Activated T-cell treated with anti-CD3 and anti-CD28 coated beads for 48 hours (primary cell): ENCODE measurements around the gene KLHDC2.
"Not testable (repeated sequence)": the region's sequence is repeated elsewhere in the genome, so short reads cannot be mapped to it uniquely, and the experiment has no call there.

Experiments
- DNase-seq: peaks from one replicate; pipeline ENCODE4 v3.0.0-alpha.2; 2020; ENCODE audit warnings: low read depth

KLHDC2 gene

DNA sequence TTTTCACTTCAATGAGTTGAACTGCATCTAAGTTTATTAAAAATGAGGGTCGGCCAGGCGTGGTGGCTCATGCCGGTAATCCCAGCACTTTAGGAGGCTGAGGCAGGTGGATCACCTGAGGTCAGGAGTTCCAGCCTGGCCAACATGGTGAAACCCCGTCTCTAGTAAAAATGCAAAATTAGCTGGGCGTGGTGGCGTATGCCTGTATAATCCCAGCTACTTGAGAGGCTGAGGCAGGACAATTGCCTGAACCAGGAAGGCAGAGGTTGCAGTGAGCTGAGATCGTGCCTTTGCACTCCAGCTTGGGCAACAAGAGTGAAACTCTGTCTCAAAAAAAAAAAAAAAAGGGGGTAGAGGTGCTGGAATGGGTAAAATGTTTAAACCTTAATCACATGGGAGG, 13.1 kb downstream of the KLHDC2 start:
- not testable (repeated sequence) for DNase-seq

DNA sequence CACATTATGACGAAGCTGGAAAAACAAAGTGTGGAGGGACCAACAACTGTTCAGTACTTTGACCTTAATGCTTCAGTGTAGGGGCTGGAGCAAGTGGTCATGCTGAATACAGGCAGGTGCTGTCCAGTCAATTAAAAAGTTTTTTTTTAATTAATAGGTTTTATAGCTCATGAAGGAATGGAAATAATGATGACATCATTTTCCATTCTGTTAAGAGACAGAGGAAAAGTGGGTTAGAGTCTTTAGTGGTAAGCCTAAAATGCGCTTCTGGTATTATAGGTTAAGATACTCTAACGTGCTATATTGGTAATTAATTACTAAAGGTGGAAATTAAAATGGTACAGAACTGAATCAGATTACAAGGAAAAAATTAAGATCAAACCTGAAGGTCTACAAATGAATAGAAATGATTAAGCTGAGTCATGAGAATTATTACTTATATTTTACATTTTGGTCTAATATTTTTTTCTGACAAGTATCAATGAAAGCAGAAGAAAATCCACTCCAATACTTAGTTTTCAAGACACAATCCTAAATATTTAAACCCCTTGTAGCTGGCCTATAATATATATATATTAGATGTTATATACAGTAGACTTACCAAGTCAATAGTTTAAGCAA, 15.6 kb downstream of the KLHDC2 start:
- no peak for DNase-seq

DNA sequence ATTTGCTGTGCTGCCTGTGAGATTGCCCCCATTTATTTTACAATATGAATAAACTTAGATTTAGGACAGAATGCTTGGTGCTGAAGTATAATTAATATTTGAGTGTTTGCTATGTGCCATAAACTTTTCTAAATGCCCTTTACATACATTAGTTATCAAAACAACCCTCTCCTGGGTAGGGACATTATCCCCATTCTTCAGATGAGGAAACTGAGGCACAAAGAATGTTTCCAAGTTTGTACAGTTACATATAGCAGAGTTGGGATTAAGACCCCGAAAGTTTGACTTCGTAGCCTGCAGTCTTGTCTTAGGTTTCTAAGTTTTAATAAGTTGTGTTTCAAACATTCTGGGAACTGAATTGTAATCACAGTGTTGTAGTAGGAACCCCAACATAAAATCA, 18.4 kb downstream of the KLHDC2 start:
- no peak for DNase-seq

DNA sequence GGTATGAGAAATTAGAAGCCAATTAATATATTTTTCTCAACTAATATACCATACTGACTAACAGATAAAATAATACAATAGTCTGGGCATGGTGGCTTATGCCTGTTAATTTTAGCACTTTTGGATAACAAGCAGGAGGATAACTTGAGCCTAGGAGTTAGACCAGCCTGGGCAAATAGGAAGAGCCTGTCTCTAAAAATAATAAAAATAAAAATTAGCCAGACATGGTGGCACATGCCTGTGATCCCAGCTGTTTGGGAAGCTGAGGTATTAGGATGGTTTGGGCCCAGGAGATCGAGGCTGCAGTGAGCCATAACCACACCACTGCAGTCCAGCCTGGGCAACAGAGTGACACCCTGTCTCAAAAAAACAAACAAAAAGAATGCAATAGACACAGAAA, 24.7 kb downstream of the KLHDC2 start:
- no peak for DNase-seq

DNA sequence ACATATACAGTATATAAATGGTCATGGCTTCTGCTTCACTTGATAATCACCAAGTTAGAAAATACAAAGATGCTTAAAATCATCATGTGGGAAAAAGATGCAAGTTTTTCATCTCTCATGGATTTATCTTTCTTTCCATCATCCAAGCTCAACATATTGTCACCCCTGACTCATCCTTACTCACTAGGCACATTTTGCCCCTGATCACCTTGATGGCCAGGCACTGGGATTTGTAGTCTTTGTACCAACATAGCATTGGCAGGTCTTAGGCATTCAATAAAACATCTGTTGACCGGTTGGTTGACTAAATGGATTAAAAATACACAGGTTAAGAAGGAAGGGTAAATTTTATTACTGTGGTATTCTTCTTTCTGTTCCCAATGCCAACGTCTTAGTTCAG, 28.1 kb downstream of the KLHDC2 start:
- no peak for DNase-seq

DNA sequence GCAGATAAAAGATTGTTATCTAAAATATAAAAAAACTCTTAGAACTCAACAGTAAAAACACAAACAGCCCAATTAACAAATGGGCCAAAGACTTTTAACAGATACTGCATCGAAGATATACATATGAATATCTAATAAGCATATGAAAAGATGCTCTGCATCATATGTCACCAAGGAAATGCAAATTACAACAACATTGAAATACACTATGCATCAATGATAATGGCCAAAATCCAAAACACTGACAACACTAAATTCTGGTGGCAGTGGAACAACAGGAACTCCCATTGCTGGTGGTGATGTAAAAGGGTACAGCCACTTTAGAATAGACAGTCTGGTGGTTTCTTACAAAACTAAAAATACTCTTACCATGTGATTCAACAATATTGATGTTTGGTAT, 40.8 kb downstream of the KLHDC2 start:
- no peak for DNase-seq

DNA sequence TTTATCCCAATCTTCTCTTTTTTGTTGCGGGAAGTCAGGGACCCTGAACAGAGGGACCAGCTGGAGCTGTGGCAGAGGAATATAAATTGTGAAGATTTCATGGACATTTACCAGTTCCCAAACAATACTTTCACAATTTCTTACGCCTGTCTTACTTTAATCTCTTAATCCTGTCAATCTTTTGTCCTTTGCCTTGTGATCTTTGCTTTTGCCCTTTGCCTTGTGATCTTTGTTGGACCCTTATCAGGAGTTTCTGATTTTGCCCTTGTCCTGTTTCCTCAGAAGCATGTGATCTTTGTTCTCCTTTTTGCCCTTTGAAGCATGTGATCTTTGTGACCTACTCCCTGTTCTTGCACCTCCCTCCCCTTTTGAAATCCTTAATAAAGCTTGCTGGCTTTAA, 48.2 kb downstream of the KLHDC2 start:
- not testable (repeated sequence) for DNase-seq

DNA sequence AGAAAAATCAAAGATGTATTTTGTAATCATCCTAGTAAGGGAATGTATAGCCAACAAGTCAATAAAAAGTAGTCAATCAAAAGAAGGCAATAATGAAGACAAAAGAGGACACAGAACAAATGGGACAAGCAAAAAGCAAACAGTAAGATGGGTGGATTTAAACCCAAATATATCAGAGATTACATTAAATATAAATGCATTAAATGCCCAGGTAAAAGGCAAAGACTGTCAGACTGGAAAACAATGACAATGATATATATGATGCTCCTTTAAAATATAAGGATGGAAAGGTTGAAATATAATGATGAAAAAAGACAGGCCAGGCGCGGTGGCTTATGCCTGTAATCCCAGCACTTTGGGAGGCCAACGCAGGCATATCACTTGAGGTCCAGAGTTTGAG, 48.9 kb downstream of the KLHDC2 start:
- no peak for DNase-seq

DNA sequence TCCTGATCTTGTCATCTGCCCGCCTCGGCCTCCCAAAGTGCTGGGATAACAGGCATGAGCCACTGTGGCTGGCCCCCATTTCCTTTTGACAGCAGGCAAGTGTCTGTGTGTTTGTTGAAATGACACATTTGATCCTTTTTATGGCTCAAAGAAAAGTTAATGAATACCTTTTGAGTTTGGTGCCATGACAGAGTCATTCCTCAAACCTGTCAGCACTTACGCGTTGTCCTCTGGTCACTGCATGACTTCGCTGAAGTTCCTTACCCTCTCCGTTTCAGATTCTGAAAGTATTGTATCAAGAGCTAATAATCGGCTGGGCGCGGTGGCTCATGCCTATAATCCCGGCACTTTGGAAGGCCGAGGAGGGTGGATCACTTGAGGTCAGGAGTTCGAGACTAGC, 52.2 kb downstream of the KLHDC2 start:
- no peak for DNase-seq

DNA sequence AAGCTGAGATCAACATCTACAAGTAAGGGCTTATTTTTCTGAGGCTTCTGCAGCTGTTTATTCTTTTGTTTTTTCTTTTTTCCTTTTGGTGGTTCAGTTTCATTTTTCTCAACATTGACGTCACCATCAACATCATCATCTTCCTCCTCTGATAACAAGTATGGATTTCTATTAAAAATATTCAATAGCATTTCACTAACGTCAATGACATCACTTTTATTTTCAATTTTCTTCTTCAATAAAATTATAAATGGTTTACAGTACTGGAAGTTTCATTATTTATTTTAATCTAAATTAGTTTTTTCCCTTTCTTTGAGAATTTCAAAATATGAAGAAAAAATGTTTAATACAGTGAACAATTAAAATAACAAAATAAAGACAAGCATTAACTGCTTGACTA, 60.7 kb downstream of the KLHDC2 start:
- DNase-seq: no peak
